Ovary (tissue), 9 donors: ENCODE measurements around the gene KMT2E. TPM values are rescaled to one million over a fixed set of nuclear protein-coding genes. Genes with fewer than 3 reads are reported as not detected.
"Not testable (repeated sequence)": the region's sequence is repeated elsewhere in the genome, so short reads cannot be mapped to it uniquely, and the experiment has no call there.

Experiments
- DNase-seq, 5 donors: peaks; one replicate each; pipeline ENCODE4 v3.0.0-alpha.2; 2019 to 2020
- H3K27ac ChIP-seq, 2 donors: fragments of 200-600 bp; one replicate each; pipeline versions ENCODE4 v1.5.1 to v1.8.0; 2019 to 2022
- H3K27me3 ChIP-seq: fragments of 200-600 bp; one replicate; pipeline ENCODE4 v1.8.0; 2022
- H3K36me3 ChIP-seq: fragments of 200-600 bp; sonication (generic); one replicate; pipeline ENCODE4 v1.5.1; 2019
- H3K4me1 ChIP-seq: one replicate; pipeline ENCODE4 v1.8.1; 2013; ENCODE audit warnings: mild to moderate bottlenecking, moderate library complexity; ENCODE audit not compliant: insufficient read depth
- H3K4me3 ChIP-seq: fragments of 200-600 bp; sonication (generic); one replicate; pipeline ENCODE4 v1.5.1; 2017
- H3K9me3 ChIP-seq, 2 donors: fragments of 200-600 bp in 1 of 2; sonication (generic) in 1 of 2; one replicate each; pipeline versions ENCODE4 v1.5.1 to v1.8.1; 2013 to 2019; ENCODE audit warnings: mild to moderate bottlenecking in 1 of 2, moderate library complexity in 1 of 2
- EP300 ChIP-seq: sonication (generic); formaldehyde crosslinking; IDR thresholded peaks from one replicate; pipeline ENCODE4 v1.6.1; 2017; ENCODE audit warnings: antibody characterized with exemption
- POLR2A ChIP-seq: fragments of 450-650 bp; IDR thresholded peaks from one replicate; pipeline ENCODE4 v1.6.1; 2017; ENCODE audit warnings: antibody characterized with exemption, mild to moderate bottlenecking, moderate library complexity
- whole genome bisulfite sequencing, 3 donors: extraction: QIAGEN DNeasy Blood & Tissue Kit in 1 of 3; methylation state at CpG; one replicate each; pipeline versions ENCODE4 v1.1.5 to v1.1.7; 2013 to 2017; 5-methylcytosine and 5-hydroxymethylcytosine counted together
- intact Hi-C, 4 donors: fragments of 100-400 bp; cut with DNase I; formaldehyde crosslinking; loops; one replicate each; pipeline versions ENCODE4 v1.11.0 to v1.15.1; 2022 to 2023
- polyA plus RNA-seq, 2 donors: library from polyadenylated mRNA; stranded (reverse); fragments of 200-250 nt in 1 of 2; fragments of 350-450 nt in 1 of 2; fragmentation: Illumina TruSeq in 1 of 2; extraction: RNeasy Lipid Tissue Mini Kit (QIAGEN cat#74804) in 1 of 2; gene quantifications; one replicate each; pipeline ENCODE4 v1.2.3, GENCODE V29; 2013 to 2014
- total RNA-seq, 7 donors: library from RNA; depleted of rRNA in 2 of 7; stranded (reverse); fragments of >200 nt in 2 of 7; fragmentation: NEBNext Ultra II Directional in 3 of 7; extraction: Animal tissue kit (Norgen Biotek cat#: 25700) in 3 of 7; gene quantifications; one replicate each; pipeline versions ENCODE4 v1.1.0 to v1.2.4, GENCODE V29; 2016 to 2023
- TF ChIP-seq, protein P1 (sequence below), 3 donors: fragments of 450-650 bp in 2 of 3; fragments of 200-600 bp in 1 of 3; IDR thresholded peaks; one replicate each; pipeline versions ENCODE4 v1.5.1 to v1.8.0; 2016 to 2022; ENCODE audit warnings: antibody characterized with exemption in 3 of 3, mild to moderate bottlenecking in 1 of 3
- donor health status: DM: no; HTN: no; CAD: no; lungs with moderate emphysema.
- donor health status: DM: no; HTN: no; CAD: no.
- donor health status: Bipolar disorder and iron deficiency.
- donor health status: DM: yes; HTN: yes; CAD: no.
- donor health status: DM: no; HTN: no; CAD: no.
- donor health status: DM: yes; HTN: yes; CAD: no.

The KMT2E gene
- total and polyA plus RNA-seq, 9 donors = 35.2 to 152 (median 113) TPM

DNA sequence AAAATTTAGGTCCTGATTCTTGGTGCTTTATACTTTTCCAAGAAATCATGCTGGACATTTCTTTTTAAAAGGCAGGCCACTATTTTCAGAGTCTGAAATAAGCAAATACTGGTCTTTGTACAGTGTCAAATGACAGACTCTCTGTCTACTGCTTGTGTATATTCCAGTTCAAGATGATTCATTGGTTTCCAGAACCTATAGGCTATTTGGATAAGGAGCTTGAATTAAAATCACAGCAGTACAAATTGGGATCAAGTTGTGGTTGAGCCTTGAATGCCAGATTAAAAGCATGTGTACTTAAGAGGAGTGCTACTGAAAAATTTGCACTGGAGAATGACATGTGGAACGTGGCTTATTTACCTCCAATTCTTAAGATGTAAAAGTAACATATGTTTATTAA is 10.7 kb downstream of the KMT2E start:
- intact Hi-C loops = no loop called here
- H3K4me1 ChIP-seq = peaks cover 11% of the 10 kb centered on the region
- TF ChIP-seq, protein P1, sequence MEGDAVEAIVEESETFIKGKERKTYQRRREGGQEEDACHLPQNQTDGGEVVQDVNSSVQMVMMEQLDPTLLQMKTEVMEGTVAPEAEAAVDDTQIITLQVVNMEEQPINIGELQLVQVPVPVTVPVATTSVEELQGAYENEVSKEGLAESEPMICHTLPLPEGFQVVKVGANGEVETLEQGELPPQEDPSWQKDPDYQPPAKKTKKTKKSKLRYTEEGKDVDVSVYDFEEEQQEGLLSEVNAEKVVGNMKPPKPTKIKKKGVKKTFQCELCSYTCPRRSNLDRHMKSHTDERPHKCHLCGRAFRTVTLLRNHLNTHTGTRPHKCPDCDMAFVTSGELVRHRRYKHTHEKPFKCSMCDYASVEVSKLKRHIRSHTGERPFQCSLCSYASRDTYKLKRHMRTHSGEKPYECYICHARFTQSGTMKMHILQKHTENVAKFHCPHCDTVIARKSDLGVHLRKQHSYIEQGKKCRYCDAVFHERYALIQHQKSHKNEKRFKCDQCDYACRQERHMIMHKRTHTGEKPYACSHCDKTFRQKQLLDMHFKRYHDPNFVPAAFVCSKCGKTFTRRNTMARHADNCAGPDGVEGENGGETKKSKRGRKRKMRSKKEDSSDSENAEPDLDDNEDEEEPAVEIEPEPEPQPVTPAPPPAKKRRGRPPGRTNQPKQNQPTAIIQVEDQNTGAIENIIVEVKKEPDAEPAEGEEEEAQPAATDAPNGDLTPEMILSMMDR (IDR thresholded peaks at IDR 0.05) = no peak
- TF ChIP-seq POLR2A (no peak), EP300 (no peak)

DNA sequence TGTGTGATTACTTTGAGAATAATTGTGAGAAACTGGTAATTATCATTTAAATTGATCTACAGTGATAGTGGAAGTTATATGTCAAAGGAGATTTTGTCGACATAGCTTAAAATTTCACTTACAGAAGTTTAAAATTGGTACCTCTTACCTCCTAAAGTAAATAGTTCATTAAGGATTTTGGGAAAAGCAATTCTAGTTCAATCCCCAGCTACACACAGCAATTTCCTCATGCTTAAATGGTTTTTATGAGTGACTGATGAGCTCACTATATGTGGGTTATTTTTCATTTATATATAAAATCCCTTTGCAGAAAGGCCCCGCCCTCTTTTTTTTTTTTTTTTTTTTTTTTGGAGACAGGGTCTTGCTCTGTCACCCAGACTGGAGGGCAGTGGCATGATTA is 12.7 kb downstream of the KMT2E start:
- intact Hi-C loops = no loop called here
- Histone ChIP-seq H3K27me3 (no peaks in the 10 kb centered on the region), H3K4me3 (no peak overlapping the region), H3K9me3 (no peaks in the 10 kb centered on the region), H3K36me3 (no peaks in the 10 kb centered on the region), H3K27ac (no peak overlapping the region), H3K4me1 (peaks cover 7% of the 10 kb centered on the region)
- WGBS, 3 donors = 90 to 91% (median 91%) methylated on average over 2 of the region's 2 CpGs
- no peak for DNase-seq
- TF ChIP-seq EP300 (no peak), POLR2A (no peak)
- TF ChIP-seq, protein P1 (IDR thresholded peaks at IDR 0.05) = no peak

More for the DNA sequence above, 10.7 kb downstream of the KMT2E start:
- no peak for DNase-seq
- Histone ChIP-seq H3K27ac (no peak overlapping the region), H3K4me3 (no peak overlapping the region), H3K9me3 (no peaks in the 10 kb centered on the region), H3K27me3 (no peaks in the 10 kb centered on the region), H3K36me3 (no peaks in the 10 kb centered on the region)
- WGBS, 3 donors = 43 to 46% (median 44%) methylated on average over 1 of the region's 1 CpG

DNA sequence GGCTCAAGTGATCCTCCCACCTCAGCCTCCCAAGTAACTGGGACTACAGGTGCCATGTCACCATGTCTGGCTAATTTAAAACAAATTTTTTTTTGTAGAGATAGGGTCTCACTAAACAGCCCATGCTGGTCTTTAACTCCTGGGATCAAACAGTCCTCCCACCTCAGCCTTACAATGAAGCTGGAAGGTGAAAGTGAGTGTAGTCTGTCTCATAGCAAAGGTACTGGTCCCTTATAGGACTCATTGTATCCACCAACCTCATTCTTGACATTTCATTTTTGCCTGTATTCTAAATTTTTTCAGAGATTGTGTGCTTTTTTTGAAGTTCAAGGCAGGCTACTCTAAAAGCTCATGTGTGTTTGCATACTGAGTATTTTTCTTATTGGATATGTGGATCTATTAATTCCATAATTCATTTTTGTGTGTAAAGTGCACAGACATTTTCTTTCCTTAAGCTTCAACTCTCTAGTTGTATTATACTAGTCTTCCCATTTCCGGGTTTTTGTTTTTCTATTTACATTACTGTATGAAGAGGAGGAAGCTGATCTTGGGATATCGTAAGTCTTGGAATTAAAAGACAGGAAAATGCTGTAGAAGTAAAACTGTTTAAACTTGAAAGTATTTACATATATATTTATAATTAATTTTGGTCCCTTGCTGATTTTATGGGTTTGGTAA is 13.3 kb downstream of the KMT2E start:
- Histone ChIP-seq H3K27ac (no peak overlapping the region), H3K9me3 (no peaks in the 10 kb centered on the region), H3K4me3 (no peak overlapping the region), H3K4me1 (peaks cover 7% of the 10 kb centered on the region), H3K36me3 (no peaks in the 10 kb centered on the region), H3K27me3 (no peaks in the 10 kb centered on the region)
- 46 to 57% (median 56%) methylated on average over 2 of the region's 2 CpGs for WGBS, 3 donors
- intact Hi-C loops = no loop called here
- no peak for DNase-seq
- TF ChIP-seq, protein P1 (IDR thresholded peaks at IDR 0.05) = no peak
- TF ChIP-seq POLR2A (no peak), EP300 (no peak)

DNA sequence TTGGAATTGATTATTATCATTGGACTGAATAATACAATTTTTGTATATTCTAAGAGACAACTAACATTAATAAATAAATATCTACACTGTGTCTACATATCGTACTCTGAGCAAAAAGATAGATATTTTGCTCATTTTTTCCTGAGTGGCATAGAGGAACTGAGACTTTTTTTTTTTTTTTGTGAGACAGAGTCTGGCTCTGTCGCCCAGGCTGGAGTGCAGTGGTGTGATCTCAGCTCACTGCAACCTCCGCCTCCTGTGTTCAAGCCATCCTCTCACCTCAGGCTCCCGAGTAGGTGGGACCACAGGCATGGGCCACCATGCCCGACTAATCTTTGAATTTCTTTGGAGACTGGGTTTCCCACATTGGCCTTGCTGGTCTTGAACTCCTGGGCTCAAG is 14.0 kb downstream of the KMT2E start:
- TF ChIP-seq POLR2A (no peak), EP300 (no peak)
- TF ChIP-seq, protein P1 (IDR thresholded peaks at IDR 0.05) = no peak
- Histone ChIP-seq H3K36me3 (no peaks in the 10 kb centered on the region), H3K4me3 (no peak overlapping the region), H3K4me1 (peaks cover 7% of the 10 kb centered on the region), H3K9me3 (no peaks in the 10 kb centered on the region), H3K27ac (no peak overlapping the region), H3K27me3 (no peaks in the 10 kb centered on the region)
- intact Hi-C loops = no loop called here
- no peak for DNase-seq
- WGBS, 3 donors = 87 to 88% (median 88%) methylated on average over 5 of the region's 5 CpGs

DNA sequence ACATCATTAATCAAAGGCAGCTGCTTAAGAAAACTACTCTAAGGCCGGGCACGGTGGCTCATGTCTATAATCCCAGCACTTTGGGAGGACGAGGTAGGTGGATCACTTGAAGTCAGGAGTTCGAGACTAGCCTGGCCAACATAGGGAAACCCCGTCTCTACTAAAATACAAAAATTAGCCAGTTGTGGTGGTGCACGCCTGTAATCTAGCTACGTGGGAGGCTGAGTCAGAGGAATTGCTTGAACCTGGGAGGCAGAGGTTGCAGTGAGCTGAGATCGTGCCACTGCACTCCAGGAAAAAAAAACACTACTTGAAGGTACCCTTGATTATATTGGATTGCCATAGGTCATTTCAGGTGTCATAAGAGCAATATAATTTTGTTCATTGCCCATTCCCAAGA is 14.9 kb downstream of the KMT2E start:
- intact Hi-C loops, H3K4me1 ChIP-seq, H3K36me3 ChIP-seq, H3K9me3 ChIP-seq, H3K27ac ChIP-seq, DNase-seq, H3K27me3 ChIP-seq, H3K4me3 ChIP-seq: not testable (repeated sequence)
- WGBS, 3 donors = 87 to 96% (median 93%) methylated on average over 8 of the region's 8 CpGs
